Activated T-helper 17 cell treated with anti-CD3 and anti-CD28 coated beads, Interleukin-2, amount 50 U/mL, for 72 hours (primary cell): Measurements from ENCODE around the gene SPRED3. TPM values are rescaled to one million over a fixed set of nuclear protein-coding genes. Genes with fewer than 3 reads are reported as not detected.
"Not testable (repeated sequence)": the region's sequence is repeated elsewhere in the genome, so short reads cannot be mapped to it uniquely, and the experiment has no call there.

ENCODE experiments used
- ATAC-seq: fragments of 150-1000 bp; cut with Tn5 transposase; replicated peaks from 2 replicates; pipeline ENCODE4 v1.10.0; 2021; ENCODE audit warnings: mild to moderate bottlenecking, moderate library complexity
- H3K27ac Mint-ChIP-seq: one replicate; pipeline ENCODE4 v1.8.0; 2022; ENCODE audit warnings: mixed read lengths
- H3K27me3 Mint-ChIP-seq: one replicate; pipeline ENCODE4 v1.8.0; 2022; ENCODE audit warnings: mixed read lengths
- H3K36me3 Mint-ChIP-seq: one replicate; pipeline ENCODE4 v1.8.0; 2022; ENCODE audit warnings: low read depth, mild to moderate bottlenecking, mixed read lengths
- H3K4me1 Mint-ChIP-seq: one replicate; pipeline ENCODE4 v1.8.0; 2022; ENCODE audit warnings: mixed read lengths
- H3K4me3 Mint-ChIP-seq: one replicate; pipeline ENCODE4 v1.8.0; 2022; ENCODE audit warnings: mild to moderate bottlenecking, mixed read lengths
- H3K9me3 Mint-ChIP-seq: one replicate; pipeline ENCODE4 v1.8.0; 2022; ENCODE audit warnings: mixed read lengths
- total RNA-seq, 2 donors: library from RNA; stranded (reverse); gene quantifications; one replicate each; pipeline ENCODE4 v1.2.3, GENCODE V29; 2022

Gene SPRED3
- total RNA-seq, 2 donors from 2014 or later = 1.8 to 14.4 TPM

GRCh38 chr19:38392707-38393308 lies 4.3 kb downstream of the SPRED3 start:
- Mint-ChIP-seq H3K9me3 (no peaks in the 10 kb centered on the region), H3K4me1 (peaks cover 31% of the 10 kb centered on the region), H3K36me3 (peaks cover 38% of the 10 kb centered on the region), H3K27ac (no peak overlapping the region), H3K4me3 (no peak overlapping the region), H3K27me3 (peaks cover 4% of the 10 kb centered on the region)
- ATAC-seq = peak; percentile 18

GRCh38 chr19:38394488-38394887 lies 6.0 kb downstream of the SPRED3 start:
- Mint-ChIP-seq H3K27ac (peak overlapping the region; percentile 80), H3K4me1 (peaks cover 23% of the 10 kb centered on the region), H3K27me3 (peaks cover 4% of the 10 kb centered on the region), H3K36me3 (peaks cover 33% of the 10 kb centered on the region), H3K4me3 (peak overlapping the region; percentile 86), H3K9me3 (no peaks in the 10 kb centered on the region)
- ATAC-seq = peak; percentile 80

GRCh38 chr19:38395381-38396114 lies 7.1 kb downstream of the SPRED3 start:
- H3K36me3 Mint-ChIP-seq = peaks cover 33% of the 10 kb centered on the region
- peaks cover 15% of the 10 kb centered on the region for H3K4me1 Mint-ChIP-seq

GRCh38 chr19:38399081-38399480 lies 10.6 kb downstream of the SPRED3 start:
- no peaks in the 10 kb centered on the region for H3K27me3 Mint-ChIP-seq

More at GRCh38 chr19:38395381-38396114, 7.1 kb downstream of the SPRED3 start:
- peak; percentile 78 for ATAC-seq
- Mint-ChIP-seq H3K27ac (peak overlapping the region; percentile 80), H3K9me3 (no peaks in the 10 kb centered on the region), H3K27me3 (no peaks in the 10 kb centered on the region), H3K4me3 (peak overlapping the region; percentile 86)

GRCh38 chr19:38399537-38399936 lies 11.0 kb downstream of the SPRED3 start:
- H3K27me3 Mint-ChIP-seq = no peaks in the 10 kb centered on the region
- H3K27ac Mint-ChIP-seq = no peak overlapping the region
- peaks cover 40% of the 10 kb centered on the region for H3K36me3 Mint-ChIP-seq
- H3K4me1 Mint-ChIP-seq = peaks cover 4% of the 10 kb centered on the region
- no peaks in the 10 kb centered on the region for H3K9me3 Mint-ChIP-seq
- H3K4me3 Mint-ChIP-seq = no peak overlapping the region
- no peak for ATAC-seq

More at GRCh38 chr19:38399081-38399480, 10.6 kb downstream of the SPRED3 start:
- Mint-ChIP-seq H3K4me1 (peaks cover 5% of the 10 kb centered on the region), H3K27ac (no peak overlapping the region), H3K4me3 (no peak overlapping the region), H3K9me3 (no peaks in the 10 kb centered on the region), H3K36me3 (peaks cover 38% of the 10 kb centered on the region)
- no peak for ATAC-seq

- Mint-ChIP-seq H3K4me1 (peaks cover 4% of the 10 kb centered on the region), H3K36me3 (peaks cover 41% of the 10 kb centered on the region), H3K27ac (no peak overlapping the region), H3K9me3 (no peaks in the 10 kb centered on the region), H3K27me3 (no peaks in the 10 kb centered on the region), H3K4me3 (no peak overlapping the region)
- ATAC-seq = no peak
Observed at GRCh38 chr19:38400361-38400760, 11.9 kb downstream of the SPRED3 start.

GRCh38 chr19:38401148-38401547 lies 12.7 kb downstream of the SPRED3 start:
- ATAC-seq = no peak
- Mint-ChIP-seq H3K4me1 (peaks cover 4% of the 10 kb centered on the region), H3K36me3 (peaks cover 46% of the 10 kb centered on the region), H3K9me3 (no peaks in the 10 kb centered on the region), H3K27ac (no peak overlapping the region), H3K4me3 (peak overlapping the region; percentile 57), H3K27me3 (no peaks in the 10 kb centered on the region)

- Mint-ChIP-seq H3K36me3 (peaks cover 47% of the 10 kb centered on the region), H3K9me3 (no peaks in the 10 kb centered on the region), H3K4me3 (peak overlapping the region; percentile 82), H3K27me3 (no peaks in the 10 kb centered on the region), H3K4me1 (peaks cover 4% of the 10 kb centered on the region), H3K27ac (peak overlapping the region; percentile 80)
- ATAC-seq = no peak
Observed at GRCh38 chr19:38402623-38402966, 14.1 kb downstream of the SPRED3 start.

- Mint-ChIP-seq H3K4me1 (peaks cover 4% of the 10 kb centered on the region), H3K4me3 (peak within 1 kb of the TSS; percentile 82), H3K27ac (peak within 1 kb of the TSS; percentile 80), H3K36me3 (peaks cover 51% of the 10 kb centered on the region), H3K27me3 (no peaks in the 10 kb centered on the region), H3K9me3 (no peaks in the 10 kb centered on the region)
- peak; percentile 97 for ATAC-seq
Observed at GRCh38 chr19:38402967-38403674, 14.6 kb downstream of the SPRED3 start, which contains the start of gene FAM98C. Gene FAM98C, plus strand, starts transcription at chr19:38403093. Its CDS starts 61 bp downstream, at chr19:38403154.

GRCh38 chr19:38404858-38405257 lies 16.4 kb downstream of the SPRED3 start:
- Mint-ChIP-seq H3K36me3 (peaks cover 68% of the 10 kb centered on the region), H3K4me3 (peak overlapping the region; percentile 82), H3K27me3 (no peaks in the 10 kb centered on the region)

GRCh38 chr19:38405276-38405675 lies 16.8 kb downstream of the SPRED3 start:
- H3K36me3 Mint-ChIP-seq = peaks cover 72% of the 10 kb centered on the region
- H3K4me1 Mint-ChIP-seq = peaks cover 4% of the 10 kb centered on the region
- peak overlapping the region; percentile 82 for H3K4me3 Mint-ChIP-seq
- no peaks in the 10 kb centered on the region for H3K27me3 Mint-ChIP-seq
- peak overlapping the region; percentile 80 for H3K27ac Mint-ChIP-seq
- ATAC-seq = no peak
- H3K9me3 Mint-ChIP-seq = no peaks in the 10 kb centered on the region

More at GRCh38 chr19:38404858-38405257, 16.4 kb downstream of the SPRED3 start:
- no peak for ATAC-seq
- no peaks in the 10 kb centered on the region for H3K9me3 Mint-ChIP-seq
- peaks cover 4% of the 10 kb centered on the region for H3K4me1 Mint-ChIP-seq
- H3K27ac Mint-ChIP-seq = peak overlapping the region; percentile 80

GRCh38 chr19:38409631-38410133 lies 21.2 kb downstream of the SPRED3 start:
- H3K4me3 Mint-ChIP-seq = no peak overlapping the region
- peak overlapping the region; percentile 6 for H3K27ac Mint-ChIP-seq
- no peaks in the 10 kb centered on the region for H3K27me3 Mint-ChIP-seq
- no peaks in the 10 kb centered on the region for H3K9me3 Mint-ChIP-seq
- no peaks in the 10 kb centered on the region for H3K4me1 Mint-ChIP-seq
- no peak for ATAC-seq
- H3K36me3 Mint-ChIP-seq = peaks cover 62% of the 10 kb centered on the region

GRCh38 chr19:38410407-38410806 lies 21.9 kb downstream of the SPRED3 start:
- ATAC-seq, H3K27me3 Mint-ChIP-seq, H3K9me3 Mint-ChIP-seq, H3K27ac Mint-ChIP-seq, H3K4me3 Mint-ChIP-seq, H3K4me1 Mint-ChIP-seq: not testable (repeated sequence)
- peaks cover 55% of the 10 kb centered on the region for H3K36me3 Mint-ChIP-seq

GRCh38 chr19:38411041-38411712 lies 22.7 kb downstream of the SPRED3 start:
- ATAC-seq = no peak
- Mint-ChIP-seq H3K36me3 (peaks cover 49% of the 10 kb centered on the region), H3K4me1 (no peaks in the 10 kb centered on the region), H3K9me3 (no peaks in the 10 kb centered on the region), H3K4me3 (no peak overlapping the region), H3K27me3 (no peaks in the 10 kb centered on the region), H3K27ac (no peak overlapping the region)
